ENCODE measurements around the gene SH3PXD2A.

The SH3PXD2A gene

DNA sequence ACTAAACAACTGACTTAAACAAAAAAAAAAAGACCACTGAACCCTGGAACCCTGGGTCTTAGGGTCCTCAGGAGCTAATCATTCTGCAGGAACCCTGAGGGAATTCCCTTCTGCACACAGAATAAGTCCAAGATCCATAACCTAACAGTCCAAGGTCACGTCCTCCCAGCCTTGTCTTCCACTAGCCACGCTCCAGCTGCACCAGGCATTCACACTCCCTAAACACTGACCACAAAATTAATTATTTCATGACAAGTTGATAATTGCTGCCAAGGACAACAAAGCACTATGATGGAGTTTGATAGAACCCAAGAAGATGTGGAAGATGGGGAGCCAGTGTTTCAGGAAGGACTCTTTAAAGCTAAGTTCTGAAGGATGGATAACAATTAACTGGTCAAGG lies 130.6 kb downstream of the SH3PXD2A start:
- Histone ChIP-seq H2AFZ (ENCODE audit: low read depth, low read length) (no peak overlapping the region), H4K20me1 (ENCODE audit: insufficient read depth, low read length) (no peaks in the 10 kb centered on the region), H3K4me1 (ENCODE audit: insufficient read depth, low read length) (no peaks in the 10 kb centered on the region), H3K36me3 (ENCODE audit: insufficient read depth, low read length) (no peaks in the 10 kb centered on the region), H3K9me3 (ENCODE audit: insufficient read depth, low read length, severe bottlenecking) (no peaks in the 10 kb centered on the region), H3K4me3 (ENCODE audit: low read depth in 1 of 2, low read length in 2 of 2) (no peak overlapping the region), H3K27me3 (ENCODE audit: insufficient read depth, low read length, poor library complexity) (peaks cover 15% of the 10 kb centered on the region), H3K4me2 (ENCODE audit: insufficient read depth, low read length) (no peak overlapping the region), H3K79me2 (ENCODE audit: insufficient read depth, low read length) (no peaks in the 10 kb centered on the region), H3K9ac (ENCODE audit: low read depth, low read length) (no peak overlapping the region), H3K27ac (ENCODE audit: low read length) (no peak overlapping the region)
- no peak for DNase-seq
- TF ChIP-seq, protein P1, sequence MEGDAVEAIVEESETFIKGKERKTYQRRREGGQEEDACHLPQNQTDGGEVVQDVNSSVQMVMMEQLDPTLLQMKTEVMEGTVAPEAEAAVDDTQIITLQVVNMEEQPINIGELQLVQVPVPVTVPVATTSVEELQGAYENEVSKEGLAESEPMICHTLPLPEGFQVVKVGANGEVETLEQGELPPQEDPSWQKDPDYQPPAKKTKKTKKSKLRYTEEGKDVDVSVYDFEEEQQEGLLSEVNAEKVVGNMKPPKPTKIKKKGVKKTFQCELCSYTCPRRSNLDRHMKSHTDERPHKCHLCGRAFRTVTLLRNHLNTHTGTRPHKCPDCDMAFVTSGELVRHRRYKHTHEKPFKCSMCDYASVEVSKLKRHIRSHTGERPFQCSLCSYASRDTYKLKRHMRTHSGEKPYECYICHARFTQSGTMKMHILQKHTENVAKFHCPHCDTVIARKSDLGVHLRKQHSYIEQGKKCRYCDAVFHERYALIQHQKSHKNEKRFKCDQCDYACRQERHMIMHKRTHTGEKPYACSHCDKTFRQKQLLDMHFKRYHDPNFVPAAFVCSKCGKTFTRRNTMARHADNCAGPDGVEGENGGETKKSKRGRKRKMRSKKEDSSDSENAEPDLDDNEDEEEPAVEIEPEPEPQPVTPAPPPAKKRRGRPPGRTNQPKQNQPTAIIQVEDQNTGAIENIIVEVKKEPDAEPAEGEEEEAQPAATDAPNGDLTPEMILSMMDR (IDR thresholded peaks at IDR 0.05; ENCODE audit: borderline replicate concordance, extremely low read depth, low read length, poor library complexity, severe bottlenecking): no peak
- no peak for TF ChIP-seq EZH2 (IDR thresholded peaks at IDR 0.05; ENCODE audit: borderline replicate concordance, low read depth, low read length, severe bottlenecking)
- no peak for ATAC-seq (ENCODE audit: insufficient read depth, low read depth)

DNA sequence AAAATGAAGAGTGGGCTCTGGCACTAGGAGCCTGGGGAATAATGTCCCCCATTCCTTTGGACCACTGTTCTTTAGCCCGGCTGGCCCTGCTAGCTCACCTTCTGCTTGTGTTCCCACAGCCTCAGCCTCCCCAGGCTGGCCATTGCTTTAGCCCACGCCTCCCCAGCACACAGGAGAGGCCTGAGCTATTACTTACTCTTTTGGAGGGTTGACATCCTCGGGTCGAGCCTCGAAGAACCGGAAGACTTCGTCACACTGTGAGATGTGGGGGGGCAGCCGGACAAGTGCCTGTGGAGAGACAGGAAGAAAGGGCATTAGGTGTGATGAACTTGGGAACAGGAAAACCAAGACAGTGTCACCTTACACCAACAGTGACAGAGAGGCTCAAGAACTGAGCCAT lies 131.3 kb downstream of the SH3PXD2A start:
- no peaks in the 10 kb centered on the region for H4K20me1 ChIP-seq (ENCODE audit: insufficient read depth, low read length)

DNA sequence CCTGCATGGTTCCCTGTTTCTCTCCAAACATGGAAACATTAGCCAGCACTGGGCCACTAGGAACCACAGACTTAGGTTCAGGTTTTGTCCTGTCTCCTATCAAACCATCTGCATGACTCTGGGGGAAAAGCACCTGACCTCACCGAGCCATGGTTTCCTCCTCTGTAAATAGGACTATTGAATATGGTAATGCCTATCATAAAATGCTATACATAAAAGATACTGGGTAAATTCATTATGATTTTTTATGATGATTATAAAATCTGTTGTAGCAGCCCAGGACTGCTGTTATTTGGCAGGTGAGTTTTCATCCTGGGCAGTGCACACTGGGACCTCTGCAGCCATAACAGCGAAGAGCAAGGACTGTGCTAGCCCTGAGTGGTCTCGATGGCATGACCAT lies 131.8 kb downstream of the SH3PXD2A start:
- no peak overlapping the region for H3K4me2 ChIP-seq (ENCODE audit: insufficient read depth, low read length)
- no peak for TF ChIP-seq EZH2 (IDR thresholded peaks at IDR 0.05; ENCODE audit: borderline replicate concordance, low read depth, low read length, severe bottlenecking)
- TF ChIP-seq, protein P1 (IDR thresholded peaks at IDR 0.05; ENCODE audit: borderline replicate concordance, extremely low read depth, low read length, poor library complexity, severe bottlenecking): no peak
- no peaks in the 10 kb centered on the region for H3K79me2 ChIP-seq (ENCODE audit: insufficient read depth, low read length)
- no peak overlapping the region for H2AFZ ChIP-seq (ENCODE audit: low read depth, low read length)
- peaks cover 15% of the 10 kb centered on the region for H3K27me3 ChIP-seq (ENCODE audit: insufficient read depth, low read length, poor library complexity)
- DNase-seq (no peak), ATAC-seq (ENCODE audit: insufficient read depth, low read depth) (no peak)
- H3K4me1 ChIP-seq (ENCODE audit: insufficient read depth, low read length): no peaks in the 10 kb centered on the region
- H3K4me3 ChIP-seq (ENCODE audit: low read depth in 1 of 2, low read length in 2 of 2): no peak overlapping the region
- no peaks in the 10 kb centered on the region for H3K9me3 ChIP-seq (ENCODE audit: insufficient read depth, low read length, severe bottlenecking)
- H3K9ac ChIP-seq (ENCODE audit: low read depth, low read length): no peak overlapping the region
- no peak overlapping the region for H3K27ac ChIP-seq (ENCODE audit: low read length)
- H3K36me3 ChIP-seq (ENCODE audit: insufficient read depth, low read length): no peaks in the 10 kb centered on the region
- no peaks in the 10 kb centered on the region for H4K20me1 ChIP-seq (ENCODE audit: insufficient read depth, low read length)

More for the DNA sequence above, 131.3 kb downstream of the SH3PXD2A start:
- peaks cover 15% of the 10 kb centered on the region for H3K27me3 ChIP-seq (ENCODE audit: insufficient read depth, low read length, poor library complexity)
- H3K9me3 ChIP-seq (ENCODE audit: insufficient read depth, low read length, severe bottlenecking): no peaks in the 10 kb centered on the region
- H3K27ac ChIP-seq (ENCODE audit: low read length): no peak overlapping the region
- H3K9ac ChIP-seq (ENCODE audit: low read depth, low read length): no peak overlapping the region
- DNase-seq (no peak), ATAC-seq (ENCODE audit: insufficient read depth, low read depth) (no peak)
- no peaks in the 10 kb centered on the region for H3K4me1 ChIP-seq (ENCODE audit: insufficient read depth, low read length)
- no peak overlapping the region for H3K4me2 ChIP-seq (ENCODE audit: insufficient read depth, low read length)
- H2AFZ ChIP-seq (ENCODE audit: low read depth, low read length): no peak overlapping the region
- H3K36me3 ChIP-seq (ENCODE audit: insufficient read depth, low read length): no peaks in the 10 kb centered on the region
- no peaks in the 10 kb centered on the region for H3K79me2 ChIP-seq (ENCODE audit: insufficient read depth, low read length)
- H3K4me3 ChIP-seq (ENCODE audit: low read depth in 1 of 2, low read length in 2 of 2): no peak overlapping the region
- TF ChIP-seq, protein P1 (IDR thresholded peaks at IDR 0.05; ENCODE audit: borderline replicate concordance, extremely low read depth, low read length, poor library complexity, severe bottlenecking): no peak
- TF ChIP-seq EZH2 (IDR thresholded peaks at IDR 0.05; ENCODE audit: borderline replicate concordance, low read depth, low read length, severe bottlenecking): no peak

DNA sequence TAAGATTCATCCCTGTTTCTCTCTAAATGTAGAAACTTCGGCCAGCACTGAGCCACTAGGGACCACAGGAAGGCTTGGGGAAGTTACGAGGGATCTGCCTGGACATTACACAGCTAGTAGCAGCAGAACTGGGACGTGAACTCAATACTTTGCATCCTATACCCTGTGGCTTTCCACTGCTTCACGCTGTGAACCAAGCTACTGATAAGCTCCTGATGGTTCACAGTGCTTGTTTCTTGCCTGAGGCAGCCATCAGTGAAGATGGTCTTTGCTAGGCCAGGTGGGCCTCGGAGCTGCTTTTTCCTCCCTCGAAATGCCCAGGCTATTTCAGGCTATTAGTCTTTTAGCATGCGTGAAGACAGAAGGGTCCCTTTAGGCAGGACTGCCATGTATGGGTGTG lies 132.7 kb downstream of the SH3PXD2A start:
- no peaks in the 10 kb centered on the region for H4K20me1 ChIP-seq (ENCODE audit: insufficient read depth, low read length)
- TF ChIP-seq EZH2 (IDR thresholded peaks at IDR 0.05; ENCODE audit: borderline replicate concordance, low read depth, low read length, severe bottlenecking): no peak
- TF ChIP-seq, protein P1 (IDR thresholded peaks at IDR 0.05; ENCODE audit: borderline replicate concordance, extremely low read depth, low read length, poor library complexity, severe bottlenecking): no peak
- H3K27me3 ChIP-seq (ENCODE audit: insufficient read depth, low read length, poor library complexity): peaks cover 10% of the 10 kb centered on the region
- no peaks in the 10 kb centered on the region for H3K4me1 ChIP-seq (ENCODE audit: insufficient read depth, low read length)
- H3K9me3 ChIP-seq (ENCODE audit: insufficient read depth, low read length, severe bottlenecking): no peaks in the 10 kb centered on the region
- no peaks in the 10 kb centered on the region for H3K36me3 ChIP-seq (ENCODE audit: insufficient read depth, low read length)
- ATAC-seq (ENCODE audit: insufficient read depth, low read depth): no peak
- H2AFZ ChIP-seq (ENCODE audit: low read depth, low read length): no peak overlapping the region
- no peak overlapping the region for H3K4me3 ChIP-seq (ENCODE audit: low read depth in 1 of 2, low read length in 2 of 2)
- DNase-seq: no peak
- no peaks in the 10 kb centered on the region for H3K79me2 ChIP-seq (ENCODE audit: insufficient read depth, low read length)
- H3K9ac ChIP-seq (ENCODE audit: low read depth, low read length): no peak overlapping the region
- H3K4me2 ChIP-seq (ENCODE audit: insufficient read depth, low read length): no peak overlapping the region
- H3K27ac ChIP-seq (ENCODE audit: low read length): no peak overlapping the region

Data from DND-41 (cell line).